IPS-20b (cell line): ENCODE data around the gene CCDC88B.
"Not testable (repeated sequence)": the region's sequence is repeated elsewhere in the genome, so short reads cannot be mapped to it uniquely, and the experiment has no call there.

Experiments
- H3K27ac ChIP-seq: one replicate; pipeline ENCODE4 v1.5.1; 2013; ENCODE audit warnings: low read length
- H3K27me3 ChIP-seq: 2 replicates; pipeline ENCODE4 v1.6.1; 2013; ENCODE audit warnings: mild to moderate bottlenecking, low read length, inconsistent platforms; ENCODE audit not compliant: insufficient read depth
- H3K36me3 ChIP-seq: 2 replicates; pipeline ENCODE4 v1.6.1; 2013; ENCODE audit warnings: low read depth, mild to moderate bottlenecking, inconsistent platforms, low read length, moderate library complexity; ENCODE audit not compliant: insufficient read depth
- H3K4me1 ChIP-seq: 2 replicates; pipeline ENCODE4 v1.6.1; 2013; ENCODE audit warnings: mild to moderate bottlenecking, control low read depth, inconsistent platforms, low read length, moderate library complexity; ENCODE audit not compliant: insufficient read depth
- H3K4me3 ChIP-seq: 2 replicates; pipeline ENCODE4 v1.5.1; 2013; ENCODE audit warnings: mild to moderate bottlenecking, low read length, inconsistent platforms
- H3K9ac ChIP-seq: 2 replicates; pipeline ENCODE4 v1.6.1; 2013; ENCODE audit warnings: low read depth, mild to moderate bottlenecking, inconsistent platforms, low read length, moderate library complexity
- H3K9me3 ChIP-seq: 2 replicates; pipeline ENCODE4 v1.6.1; 2013; ENCODE audit warnings: mild to moderate bottlenecking, low read depth, low read length, inconsistent platforms; ENCODE audit not compliant: insufficient read depth

The CCDC88B gene

DNA sequence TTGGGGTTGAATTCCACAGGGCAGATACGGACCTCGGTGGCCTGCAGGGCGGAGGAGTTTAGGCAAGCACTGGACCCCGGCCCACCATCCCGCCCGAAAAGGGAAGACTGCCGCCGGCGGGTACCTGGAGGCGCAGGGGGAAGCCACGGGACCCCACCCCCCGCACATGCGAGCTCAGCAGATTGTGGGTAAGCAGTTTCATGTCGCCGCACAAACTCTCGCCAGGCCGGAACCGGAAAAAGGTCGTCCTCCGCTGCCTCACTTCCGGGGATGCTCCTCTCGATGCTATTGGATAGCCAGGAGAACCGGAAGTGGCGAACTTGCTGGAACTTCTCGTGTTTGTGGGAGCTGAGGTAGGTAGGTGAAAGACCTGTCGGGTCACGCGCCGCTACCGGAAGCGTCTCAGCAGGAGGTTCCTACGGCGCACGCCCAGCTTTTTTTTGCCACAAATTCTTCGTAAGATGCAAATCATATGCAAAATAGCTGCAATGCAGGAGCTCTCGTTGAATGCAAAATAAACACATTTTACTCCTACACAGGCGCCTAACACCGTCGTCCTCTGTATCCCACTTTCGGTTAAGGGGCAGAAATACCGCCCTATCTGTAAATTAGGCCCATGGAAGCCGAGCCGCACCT lies 22.6 kb upstream of the CCDC88B start, which contains the start of gene TRMT112:
TSS of gene TRMT112 (minus strand) at position 235 of the 636 bp plus-strand sequence. CDS start at position 202, 33 bp downstream.
- peak within 1 kb of the TSS; percentile 88 for H3K27ac ChIP-seq
- peak within 1 kb of the TSS; percentile 94 for H3K4me3 ChIP-seq
- H3K4me1 ChIP-seq = peaks cover 2% of the 10 kb centered on the region; the same call in 1 of the 2 replicates
- peaks cover 55% of the 10 kb centered on the region for H3K36me3 ChIP-seq
- peak within 1 kb of the TSS; percentile 96 for H3K9ac ChIP-seq
- no peaks in the 10 kb centered on the region for H3K27me3 ChIP-seq
- H3K9me3 ChIP-seq = no peaks in the 10 kb centered on the region

DNA sequence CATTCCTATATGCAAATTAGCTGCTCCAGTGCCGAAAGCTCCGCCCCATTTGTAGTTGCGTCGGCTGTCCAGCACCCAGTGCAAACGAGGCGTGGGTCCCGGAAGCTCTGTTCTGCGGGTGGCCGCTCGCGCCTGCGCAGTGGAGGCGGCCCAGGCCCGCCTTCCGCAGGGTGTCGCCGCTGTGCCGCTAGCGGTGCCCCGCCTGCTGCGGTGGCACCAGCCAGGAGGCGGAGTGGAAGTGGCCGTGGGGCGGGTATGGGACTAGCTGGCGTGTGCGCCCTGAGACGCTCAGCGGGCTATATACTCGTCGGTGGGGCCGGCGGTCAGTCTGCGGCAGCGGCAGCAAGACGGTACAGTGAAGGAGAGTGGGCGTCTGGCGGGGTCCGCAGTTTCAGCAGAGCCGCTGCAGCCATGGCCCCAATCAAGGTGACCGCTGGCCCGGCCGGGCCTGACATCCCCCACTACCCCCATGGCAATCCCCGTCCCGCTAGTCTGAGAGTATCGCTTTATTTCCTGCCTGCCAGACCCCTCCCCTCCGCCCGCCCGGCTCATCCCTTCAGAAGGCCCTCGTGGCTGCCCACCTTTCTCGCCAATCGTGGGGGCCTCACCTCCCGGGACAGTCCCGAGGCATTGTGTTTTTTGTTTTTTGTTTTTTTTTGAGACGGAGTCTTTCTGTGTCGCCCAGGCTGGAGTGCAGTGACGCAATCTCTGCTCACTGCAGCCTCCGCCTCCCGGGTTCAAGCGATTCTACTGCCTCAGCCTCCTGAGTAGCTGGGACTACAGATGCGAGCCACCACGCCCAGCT lies 21.8 kb upstream of the CCDC88B start, which contains the start of gene PRDX5:
TSS of gene PRDX5 (plus strand) at position 161 of the 805 bp plus-strand sequence. CDS start at position 256, 95 bp downstream.
- Histone ChIP-seq H3K4me3 (peak within 1 kb of the TSS; percentile 94), H3K36me3 (peaks cover 54% of the 10 kb centered on the region), H3K9ac (peak within 1 kb of the TSS; percentile 96), H3K9me3 (no peaks in the 10 kb centered on the region), H3K27me3 (no peaks in the 10 kb centered on the region), H3K4me1 (peaks cover 2% of the 10 kb centered on the region; the same call in 1 of the 2 replicates), H3K27ac (peak within 1 kb of the TSS; percentile 88)

DNA sequence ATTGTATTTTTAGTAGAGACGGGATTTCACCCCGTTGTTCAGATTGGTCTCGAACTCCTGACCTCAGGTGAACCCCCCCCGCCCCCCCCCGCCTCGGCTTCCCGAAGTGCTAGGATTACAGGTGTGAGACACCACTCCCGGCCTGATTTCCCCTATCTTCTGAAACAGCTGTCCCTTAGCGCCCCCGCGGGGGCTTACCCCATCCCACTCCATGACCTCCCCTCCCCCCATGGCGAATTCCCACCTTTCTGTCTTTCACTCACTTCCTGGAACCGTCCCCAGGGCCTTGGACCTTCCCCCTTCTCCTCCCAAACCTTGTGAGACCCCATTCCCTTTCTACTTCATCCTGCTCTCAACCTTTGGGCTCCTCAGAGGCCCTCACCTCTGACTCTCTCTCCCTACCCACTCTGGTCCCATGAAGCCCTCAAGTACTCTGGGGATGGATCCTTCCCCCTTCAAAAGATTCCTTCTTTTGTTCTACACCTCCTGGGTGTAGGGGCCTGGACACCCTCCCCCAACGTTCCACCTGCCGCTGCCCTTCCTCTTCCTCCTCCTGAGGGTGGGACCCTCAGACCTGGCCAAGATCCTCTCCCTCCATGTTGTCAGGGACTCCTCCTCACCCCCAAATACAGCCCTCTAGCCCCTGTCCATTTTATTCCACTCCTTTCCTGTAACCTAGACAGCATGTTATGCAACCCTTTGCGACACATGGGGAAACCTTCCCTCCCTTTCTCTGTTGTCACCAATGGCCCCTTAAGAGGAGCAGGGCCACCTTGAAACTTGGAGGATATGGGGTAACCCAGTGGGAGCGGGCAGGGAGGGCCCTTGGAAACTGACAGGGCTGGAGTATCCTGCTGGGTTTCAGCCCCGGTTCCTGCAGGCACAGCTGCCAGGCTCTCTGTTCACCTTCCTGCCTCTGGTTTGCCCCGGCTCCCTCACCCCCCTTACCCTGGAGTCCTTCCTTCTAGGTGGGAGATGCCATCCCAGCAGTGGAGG lies 20.9 kb upstream of the CCDC88B start:
- peaks cover 2% of the 10 kb centered on the region; the same call in 1 of the 2 replicates for H3K4me1 ChIP-seq
- H3K9ac ChIP-seq = peak overlapping the region; percentile 96; the same call in 1 of the 2 replicates
- H3K27me3 ChIP-seq = no peaks in the 10 kb centered on the region
- no peak overlapping the region for H3K27ac ChIP-seq
- peak overlapping the region; percentile 94 for H3K4me3 ChIP-seq
- H3K9me3 ChIP-seq = no peaks in the 10 kb centered on the region
- peaks cover 54% of the 10 kb centered on the region for H3K36me3 ChIP-seq

DNA sequence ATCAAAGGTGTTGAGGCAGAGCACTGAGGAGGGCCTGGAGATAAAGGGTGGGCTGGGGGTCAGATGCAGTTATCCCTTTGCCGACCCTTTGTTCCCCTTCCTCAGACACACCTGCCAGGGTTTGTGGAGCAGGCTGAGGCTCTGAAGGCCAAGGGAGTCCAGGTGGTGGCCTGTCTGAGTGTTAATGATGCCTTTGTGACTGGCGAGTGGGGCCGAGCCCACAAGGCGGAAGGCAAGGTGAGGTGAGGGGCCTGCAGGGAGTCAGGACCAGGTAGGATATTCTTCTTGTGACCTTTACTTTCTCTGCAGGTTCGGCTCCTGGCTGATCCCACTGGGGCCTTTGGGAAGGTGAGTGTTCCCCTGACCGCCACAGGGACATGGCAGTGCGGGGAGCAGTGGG lies 19.4 kb upstream of the CCDC88B start:
- H3K4me3 ChIP-seq = no peak overlapping the region
- no peak overlapping the region for H3K27ac ChIP-seq
- no peaks in the 10 kb centered on the region for H3K9me3 ChIP-seq
- no peak overlapping the region for H3K9ac ChIP-seq
- no peaks in the 10 kb centered on the region for H3K27me3 ChIP-seq
- H3K36me3 ChIP-seq = peaks cover 39% of the 10 kb centered on the region
- peaks cover 5% of the 10 kb centered on the region; the same call in 1 of the 2 replicates for H3K4me1 ChIP-seq

- Histone ChIP-seq H3K4me1 (peaks cover 5% of the 10 kb centered on the region; the same call in 1 of the 2 replicates), H3K4me3 (no peak overlapping the region), H3K36me3 (peaks cover 35% of the 10 kb centered on the region), H3K27ac (no peak overlapping the region), H3K27me3 (no peaks in the 10 kb centered on the region), H3K9ac (no peak overlapping the region), H3K9me3 (no peaks in the 10 kb centered on the region)
Observed at GRCh38 chr11:64321026-64321425, 19.0 kb upstream of the CCDC88B start.

DNA sequence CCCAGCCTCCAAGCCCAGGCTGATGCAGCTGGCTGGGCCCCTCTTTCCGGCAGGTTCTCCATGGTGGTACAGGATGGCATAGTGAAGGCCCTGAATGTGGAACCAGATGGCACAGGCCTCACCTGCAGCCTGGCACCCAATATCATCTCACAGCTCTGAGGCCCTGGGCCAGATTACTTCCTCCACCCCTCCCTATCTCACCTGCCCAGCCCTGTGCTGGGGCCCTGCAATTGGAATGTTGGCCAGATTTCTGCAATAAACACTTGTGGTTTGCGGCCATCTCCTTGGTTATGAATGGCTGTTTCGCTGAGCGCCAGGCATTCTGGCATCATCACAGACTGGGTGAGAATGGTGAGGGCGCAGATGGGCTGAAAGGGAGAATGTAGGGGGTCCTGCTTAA lies 18.5 kb upstream of the CCDC88B start:
- Histone ChIP-seq H3K27ac (no peak overlapping the region), H3K4me1 (peaks cover 5% of the 10 kb centered on the region; the same call in 1 of the 2 replicates), H3K9ac (no peak overlapping the region)

GRCh38 chr11:64322925-64323260 lies 17.1 kb upstream of the CCDC88B start:
- H3K27me3 ChIP-seq = no peaks in the 10 kb centered on the region
- H3K27ac ChIP-seq = no peak overlapping the region
- H3K9me3 ChIP-seq = no peaks in the 10 kb centered on the region
- 0 out of 2 replicates have a peak, but pooled peaks cover 5% of the 10 kb centered on the region for H3K4me1 ChIP-seq
- H3K9ac ChIP-seq = no peak overlapping the region
- no peak overlapping the region for H3K4me3 ChIP-seq
- peaks cover 27% of the 10 kb centered on the region for H3K36me3 ChIP-seq

More for the DNA sequence above, 18.5 kb upstream of the CCDC88B start:
- Histone ChIP-seq H3K4me3 (no peak overlapping the region), H3K27me3 (no peaks in the 10 kb centered on the region), H3K9me3 (no peaks in the 10 kb centered on the region), H3K36me3 (peaks cover 30% of the 10 kb centered on the region)

DNA sequence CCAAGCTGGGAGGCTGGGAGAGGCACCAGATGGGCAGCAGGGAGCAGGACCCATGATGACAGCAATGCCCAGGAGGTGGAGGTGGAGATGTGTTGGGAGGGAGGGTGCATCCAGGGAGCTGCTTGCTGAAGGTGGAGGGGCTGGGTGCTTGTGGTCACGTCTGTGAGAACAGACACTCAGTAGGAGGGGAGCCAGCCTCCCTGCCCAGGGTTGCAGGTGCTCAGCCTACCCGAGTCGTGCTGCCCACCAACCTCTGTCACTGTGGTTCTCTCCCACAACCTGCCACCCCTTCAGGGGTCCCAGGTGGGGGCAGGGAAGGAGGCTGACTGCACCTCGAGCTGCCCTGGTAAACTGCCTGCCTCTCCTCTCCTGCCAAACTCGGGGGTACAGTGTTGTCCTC lies 16.6 kb upstream of the CCDC88B start:
- Histone ChIP-seq H3K27me3 (no peaks in the 10 kb centered on the region), H3K27ac (no peak overlapping the region), H3K36me3 (peaks cover 27% of the 10 kb centered on the region), H3K4me3 (no peak overlapping the region), H3K4me1 (0 out of 2 replicates have a peak, but pooled peaks cover 5% of the 10 kb centered on the region), H3K9me3 (no peaks in the 10 kb centered on the region), H3K9ac (no peak overlapping the region)

DNA sequence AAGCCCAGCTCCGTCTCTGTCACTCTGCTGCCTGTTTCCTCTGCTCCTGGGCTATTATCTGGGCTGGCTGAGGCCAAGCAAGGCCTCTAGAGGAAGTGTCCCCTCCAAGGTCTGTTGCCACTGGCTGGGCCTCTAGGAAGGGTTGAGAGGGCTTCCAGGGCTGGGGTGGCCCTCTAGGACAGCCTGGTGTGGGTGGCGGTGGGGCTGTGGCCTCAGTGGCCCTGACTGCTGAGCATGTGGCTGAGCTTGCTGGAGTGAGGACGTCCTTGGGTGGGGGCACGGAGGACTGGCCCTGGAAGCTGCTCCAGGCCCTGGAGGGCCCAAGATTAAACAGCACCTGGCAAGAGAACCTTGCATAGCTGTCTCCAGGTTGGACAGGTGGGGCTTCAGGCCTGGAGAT lies 16.0 kb upstream of the CCDC88B start:
- H3K9ac ChIP-seq, H3K27ac ChIP-seq: not testable (repeated sequence)

DNA sequence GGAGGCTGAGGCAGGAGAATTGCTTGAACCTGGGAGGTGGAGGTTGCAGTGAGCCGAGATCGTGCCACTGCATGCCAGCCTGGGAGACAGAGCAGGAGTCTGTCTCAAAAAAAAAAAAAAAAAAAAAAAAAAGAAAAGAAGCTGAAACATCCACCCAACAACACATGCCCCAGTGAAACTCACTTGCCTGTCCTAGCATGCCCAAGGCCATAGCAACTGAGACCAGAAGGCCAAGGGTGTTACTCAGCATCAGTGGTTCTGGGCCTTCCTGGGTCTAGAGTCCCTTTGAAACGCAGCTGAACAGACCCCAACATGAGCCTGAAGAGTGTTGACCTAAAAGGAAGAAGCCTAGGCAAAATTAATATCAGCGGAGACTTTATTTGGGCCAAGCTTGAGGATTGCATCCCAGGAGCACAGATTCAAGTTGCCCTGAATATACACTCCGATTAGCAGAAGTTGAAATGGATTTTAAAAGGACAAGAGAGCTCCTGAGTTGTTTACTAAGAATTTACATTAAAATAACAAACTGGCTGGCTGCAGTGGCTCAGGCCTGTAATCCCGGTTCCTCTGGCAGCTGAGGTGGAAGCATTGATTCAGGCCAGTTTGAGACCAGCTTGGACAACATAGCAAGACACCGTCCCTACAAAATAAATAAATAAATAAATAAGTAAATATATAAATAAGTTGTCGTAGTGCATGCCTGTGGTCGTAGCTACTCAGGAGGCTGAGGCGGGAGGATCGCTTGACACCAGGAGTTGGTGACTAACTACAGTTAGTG lies 15.1 kb upstream of the CCDC88B start:
- H3K27me3 ChIP-seq = no peaks in the 10 kb centered on the region
- no peak overlapping the region for H3K4me3 ChIP-seq
- H3K9me3 ChIP-seq = no peaks in the 10 kb centered on the region
- peak overlapping the region; percentile 23; the same call in 1 of the 2 replicates for H3K9ac ChIP-seq
- 0 out of 2 replicates have a peak, but pooled peaks cover 3% of the 10 kb centered on the region for H3K4me1 ChIP-seq
- H3K27ac ChIP-seq = no peak overlapping the region
- peaks cover 27% of the 10 kb centered on the region for H3K36me3 ChIP-seq

More for the DNA sequence above, 16.0 kb upstream of the CCDC88B start:
- H3K4me3 ChIP-seq, H3K4me1 ChIP-seq, H3K9me3 ChIP-seq, H3K27me3 ChIP-seq: not testable (repeated sequence)
- peaks cover 27% of the 10 kb centered on the region for H3K36me3 ChIP-seq
